Osteocyte (in vitro differentiated cells): ENCODE measurements around the gene KIF9. TPM values are rescaled to one million over a fixed set of nuclear protein-coding genes. Genes with fewer than 3 reads are reported as not detected.

Experiments used
- DNase-seq: peaks from one replicate; pipeline ENCODE4 v3.0.0; 2021; ENCODE audit warnings: mixed read lengths; ENCODE audit not compliant: unreplicated experiment; ENCODE audit errors: extremely low spot score
- H3K27ac Mint-ChIP-seq: one replicate; pipeline ENCODE4 v1.8.0; 2021; ENCODE audit warnings: mild to moderate bottlenecking, mixed read lengths; ENCODE audit not compliant: unreplicated experiment
- H3K27me3 Mint-ChIP-seq: one replicate; pipeline ENCODE4 v1.8.0; 2021; ENCODE audit warnings: mixed read lengths; ENCODE audit not compliant: unreplicated experiment
- H3K36me3 Mint-ChIP-seq: one replicate; pipeline ENCODE4 v1.8.0; 2021; ENCODE audit warnings: mixed read lengths; ENCODE audit not compliant: unreplicated experiment
- H3K4me1 Mint-ChIP-seq: one replicate; pipeline ENCODE4 v1.8.0; 2021; ENCODE audit warnings: mixed read lengths; ENCODE audit not compliant: unreplicated experiment
- H3K4me3 Mint-ChIP-seq: one replicate; pipeline ENCODE4 v1.8.0; 2021; ENCODE audit warnings: mild to moderate bottlenecking, moderate library complexity, mixed read lengths; ENCODE audit not compliant: unreplicated experiment
- H3K9me3 Mint-ChIP-seq: one replicate; pipeline ENCODE4 v1.8.0; 2021; ENCODE audit warnings: mixed read lengths; ENCODE audit not compliant: unreplicated experiment
- long read RNA-seq: library from polyadenylated mRNA; unstranded; transcript quantifications from one replicate; pipeline ENCODE4 v2.0.0, GENCODE V29; 2021
- total RNA-seq: library from RNA; stranded (reverse); gene quantifications from 2 replicates; pipeline ENCODE4 v1.2.1, GENCODE V29; 2021
- TF ChIP-seq, protein P1 (sequence below): fragments of 200-600 bp; sonication (generic); IDR thresholded peaks from 2 replicates; pipeline ENCODE4 v1.5.0; 2021; ENCODE audit warnings: antibody characterized with exemption, mild to moderate bottlenecking, moderate library complexity

KIF9 gene, protein sequence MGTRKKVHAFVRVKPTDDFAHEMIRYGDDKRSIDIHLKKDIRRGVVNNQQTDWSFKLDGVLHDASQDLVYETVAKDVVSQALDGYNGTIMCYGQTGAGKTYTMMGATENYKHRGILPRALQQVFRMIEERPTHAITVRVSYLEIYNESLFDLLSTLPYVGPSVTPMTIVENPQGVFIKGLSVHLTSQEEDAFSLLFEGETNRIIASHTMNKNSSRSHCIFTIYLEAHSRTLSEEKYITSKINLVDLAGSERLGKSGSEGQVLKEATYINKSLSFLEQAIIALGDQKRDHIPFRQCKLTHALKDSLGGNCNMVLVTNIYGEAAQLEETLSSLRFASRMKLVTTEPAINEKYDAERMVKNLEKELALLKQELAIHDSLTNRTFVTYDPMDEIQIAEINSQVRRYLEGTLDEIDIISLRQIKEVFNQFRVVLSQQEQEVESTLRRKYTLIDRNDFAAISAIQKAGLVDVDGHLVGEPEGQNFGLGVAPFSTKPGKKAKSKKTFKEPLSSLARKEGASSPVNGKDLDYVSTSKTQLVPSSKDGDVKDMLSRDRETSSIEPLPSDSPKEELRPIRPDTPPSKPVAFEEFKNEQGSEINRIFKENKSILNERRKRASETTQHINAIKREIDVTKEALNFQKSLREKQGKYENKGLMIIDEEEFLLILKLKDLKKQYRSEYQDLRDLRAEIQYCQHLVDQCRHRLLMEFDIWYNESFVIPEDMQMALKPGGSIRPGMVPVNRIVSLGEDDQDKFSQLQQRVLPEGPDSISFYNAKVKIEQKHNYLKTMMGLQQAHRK
- total RNA-seq, result 5.4 and 6.2 TPM in 2 replicates
- long read RNA-seq, partial matches to known transcripts, result 0 of 4 reads
- long read RNA-seq, other reads (novel, unspliced or antisense), result 2 of 4 reads

DNA sequence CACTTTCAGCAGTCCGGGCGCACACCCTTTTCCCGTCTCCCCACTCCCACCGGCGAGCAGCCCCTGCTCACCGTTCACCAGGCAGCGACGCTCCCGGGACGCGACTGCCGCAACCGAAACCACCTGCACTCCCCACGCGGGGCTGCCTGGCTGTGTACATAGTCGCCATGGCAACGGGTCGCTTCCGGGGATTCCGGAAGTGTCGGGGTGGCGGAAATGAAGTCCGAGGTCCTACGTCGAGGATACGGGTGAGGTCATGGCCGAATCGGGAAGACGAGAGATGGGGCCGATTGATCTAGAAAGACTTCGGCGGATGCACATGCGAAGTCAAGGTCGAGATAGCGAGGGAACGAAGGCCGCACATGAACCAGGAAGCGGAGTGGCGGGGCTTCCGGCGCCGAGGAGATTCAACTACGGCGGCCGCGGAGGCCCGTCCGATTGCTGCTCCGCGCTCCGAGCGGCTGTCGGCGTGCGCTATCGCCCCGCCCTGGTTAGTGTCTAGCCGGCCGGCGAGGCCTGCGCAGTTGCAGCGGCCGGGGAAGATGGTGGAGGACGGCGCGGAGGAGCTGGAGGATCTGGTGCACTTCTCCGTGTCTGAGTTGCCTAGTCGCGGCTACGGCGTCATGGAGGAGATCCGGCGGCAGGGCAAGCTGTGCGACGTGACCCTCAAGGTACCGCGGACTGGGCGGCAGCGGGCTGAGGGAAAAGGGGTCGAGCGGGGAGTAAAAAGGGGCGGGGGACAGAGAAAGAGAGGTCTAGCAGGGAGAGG, at the start of gene KIF9, which contains the start of gene KLHL18:
TSS of gene KIF9 (minus strand) at position 376 of the 769 bp plus-strand sequence. CDS start 5,425 bp downstream, outside the sequence.
TSS of gene KLHL18 (plus strand) at position 521 of the 769 bp plus-strand sequence. CDS start at position 543, 22 bp downstream.
- no peaks in the 10 kb centered on the region for H3K9me3 Mint-ChIP-seq
- H3K4me1 Mint-ChIP-seq, result peaks cover 29% of the 10 kb centered on the region
- H3K27ac Mint-ChIP-seq, result peak within 1 kb of the TSS; percentile 100
- no peaks in the 10 kb centered on the region for H3K27me3 Mint-ChIP-seq
- DNase-seq, result peak; percentile 97
- TF ChIP-seq, protein P1, sequence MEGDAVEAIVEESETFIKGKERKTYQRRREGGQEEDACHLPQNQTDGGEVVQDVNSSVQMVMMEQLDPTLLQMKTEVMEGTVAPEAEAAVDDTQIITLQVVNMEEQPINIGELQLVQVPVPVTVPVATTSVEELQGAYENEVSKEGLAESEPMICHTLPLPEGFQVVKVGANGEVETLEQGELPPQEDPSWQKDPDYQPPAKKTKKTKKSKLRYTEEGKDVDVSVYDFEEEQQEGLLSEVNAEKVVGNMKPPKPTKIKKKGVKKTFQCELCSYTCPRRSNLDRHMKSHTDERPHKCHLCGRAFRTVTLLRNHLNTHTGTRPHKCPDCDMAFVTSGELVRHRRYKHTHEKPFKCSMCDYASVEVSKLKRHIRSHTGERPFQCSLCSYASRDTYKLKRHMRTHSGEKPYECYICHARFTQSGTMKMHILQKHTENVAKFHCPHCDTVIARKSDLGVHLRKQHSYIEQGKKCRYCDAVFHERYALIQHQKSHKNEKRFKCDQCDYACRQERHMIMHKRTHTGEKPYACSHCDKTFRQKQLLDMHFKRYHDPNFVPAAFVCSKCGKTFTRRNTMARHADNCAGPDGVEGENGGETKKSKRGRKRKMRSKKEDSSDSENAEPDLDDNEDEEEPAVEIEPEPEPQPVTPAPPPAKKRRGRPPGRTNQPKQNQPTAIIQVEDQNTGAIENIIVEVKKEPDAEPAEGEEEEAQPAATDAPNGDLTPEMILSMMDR, result no peak
- H3K4me3 Mint-ChIP-seq, result peak within 1 kb of the TSS; percentile 98
- H3K36me3 Mint-ChIP-seq, result peaks cover 2% of the 10 kb centered on the region

DNA sequence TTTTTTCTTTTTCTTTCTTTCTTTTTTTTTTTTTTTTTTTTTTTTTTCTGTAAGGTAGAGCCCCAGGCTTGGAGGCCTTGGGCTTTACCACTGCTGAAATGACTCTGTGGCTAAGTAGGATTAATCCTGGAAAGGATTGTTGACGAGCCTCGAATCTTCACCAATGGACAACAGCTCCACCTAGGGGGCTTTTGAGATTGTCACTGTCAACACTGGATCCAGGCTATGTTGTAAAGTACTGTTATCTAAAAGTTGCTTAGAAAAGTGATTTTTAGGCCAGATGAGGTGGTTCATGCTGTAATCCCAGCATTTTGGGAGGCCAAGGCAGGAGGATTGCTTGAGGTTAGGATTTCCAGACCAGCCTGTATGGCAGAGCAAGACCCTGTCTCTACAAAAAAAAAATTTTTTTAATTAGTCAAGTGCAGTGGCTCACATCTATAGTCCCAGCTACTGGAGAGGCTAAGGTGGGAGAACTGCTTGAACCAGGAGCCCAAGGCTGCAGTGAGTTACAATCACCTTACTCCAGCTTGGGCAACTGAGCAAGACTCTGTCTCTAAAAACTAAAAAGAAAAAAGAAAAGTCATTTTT, 41.8 kb upstream of the KIF9 start:
- TF ChIP-seq, protein P1, result peak; percentile 83
- H3K27ac Mint-ChIP-seq, result no peak overlapping the region
- no peaks in the 10 kb centered on the region for H3K9me3 Mint-ChIP-seq
- no peak overlapping the region for H3K4me3 Mint-ChIP-seq
- H3K4me1 Mint-ChIP-seq, result peaks cover 1% of the 10 kb centered on the region
- DNase-seq, result peak; percentile 88
- peaks cover 16% of the 10 kb centered on the region for H3K36me3 Mint-ChIP-seq
- H3K27me3 Mint-ChIP-seq, result no peaks in the 10 kb centered on the region

DNA sequence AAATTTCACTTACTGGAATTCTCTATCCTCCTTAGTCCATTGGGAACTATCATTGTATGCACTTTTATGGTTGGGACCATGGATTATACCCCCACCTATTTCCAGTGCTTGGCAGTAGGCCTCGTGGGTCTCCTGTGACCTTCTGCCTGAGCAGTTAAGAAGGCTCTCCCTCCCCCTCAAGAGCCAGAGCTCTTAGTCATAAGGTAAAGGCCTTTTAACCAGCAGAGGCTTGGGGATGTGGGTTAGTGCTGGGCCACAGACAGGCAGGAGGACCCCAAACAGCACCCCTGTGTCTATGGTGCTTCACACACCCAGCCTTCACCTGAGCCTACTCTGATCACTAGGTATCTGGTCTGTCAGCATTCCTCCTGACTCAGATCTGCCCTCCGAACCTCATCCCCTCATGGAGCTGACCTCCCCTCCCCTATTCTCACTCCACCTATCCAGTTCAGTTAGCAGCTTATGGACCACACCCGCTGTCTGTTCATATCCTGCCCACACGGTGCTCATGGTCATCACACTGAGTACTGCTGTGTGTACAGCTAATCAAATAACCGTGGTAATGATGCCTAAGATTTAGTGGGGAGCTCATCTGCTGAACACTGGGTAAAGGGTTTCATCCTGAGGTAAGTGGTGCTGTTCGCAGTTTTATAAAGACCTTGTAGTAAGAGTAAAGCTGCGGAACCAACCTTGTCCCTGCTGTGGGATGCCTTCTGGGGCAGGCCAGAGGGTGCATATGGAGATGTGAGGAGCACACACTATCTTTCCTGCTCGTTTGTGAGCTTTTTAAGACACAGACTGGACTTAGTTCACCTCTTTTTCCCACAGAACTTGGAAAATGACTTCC, 41.1 kb upstream of the KIF9 start:
- no peak overlapping the region for H3K4me3 Mint-ChIP-seq
- DNase-seq, result no peak
- peak overlapping the region; percentile 52 for H3K27ac Mint-ChIP-seq
- H3K27me3 Mint-ChIP-seq, result no peaks in the 10 kb centered on the region
- peaks cover 16% of the 10 kb centered on the region for H3K36me3 Mint-ChIP-seq
- H3K9me3 Mint-ChIP-seq, result no peaks in the 10 kb centered on the region
- TF ChIP-seq, protein P1, result no peak
- H3K4me1 Mint-ChIP-seq, result peaks cover 7% of the 10 kb centered on the region

DNA sequence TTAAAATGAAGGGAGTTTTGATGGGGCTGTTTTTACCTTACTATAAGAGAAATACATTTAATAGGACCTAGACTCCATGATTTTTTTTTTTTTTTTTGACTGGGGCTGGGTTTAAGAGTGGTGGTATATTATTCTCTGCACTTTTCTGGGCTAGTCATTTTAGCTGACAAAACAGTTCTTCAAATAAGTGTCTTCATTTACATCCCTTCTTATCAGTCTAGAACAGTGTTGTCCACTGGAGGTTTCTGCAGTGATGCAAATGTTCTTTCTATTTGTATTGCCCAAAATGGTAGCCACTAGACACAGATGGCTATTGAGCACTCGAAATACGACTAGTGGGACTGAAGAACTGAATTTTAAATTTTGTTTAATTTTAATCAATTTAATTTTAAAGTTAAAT, 37.4 kb upstream of the KIF9 start:
- TF ChIP-seq, protein P1, result no peak
- H3K9me3 Mint-ChIP-seq, result no peaks in the 10 kb centered on the region
- no peaks in the 10 kb centered on the region for H3K27me3 Mint-ChIP-seq
- no peak overlapping the region for H3K27ac Mint-ChIP-seq
- H3K4me3 Mint-ChIP-seq, result no peak overlapping the region
- DNase-seq, result no peak
- H3K36me3 Mint-ChIP-seq, result peaks cover 14% of the 10 kb centered on the region
- peaks cover 19% of the 10 kb centered on the region for H3K4me1 Mint-ChIP-seq
